Endothelial cell of umbilical vein (primary cell): Measurements from ENCODE around the gene CLPTM1L. TPM values are rescaled to one million over a fixed set of nuclear protein-coding genes. Genes with fewer than 3 reads are reported as not detected.

ENCODE experiments used
- BruUV-seq: library from RNA; stranded (reverse); fragments of 400-500 nt; replicated peaks from 2 replicates; lab custom pipeline; 2021; lab: Mats Ljungman, UMichigan
- CTCF ChIA-PET: fragments of 300-600, 350-600 bp; sonication (Branson Sonifier 250); formaldehyde crosslinking; loops from one replicate; lab custom pipeline; 2021; ENCODE audit warnings: antibody characterized with exemption, inconsistent platforms; lab: Charles Lee
- POLR2A ChIA-PET: fragments of 300-600, 350-600 bp; sonication (Branson Sonifier 250); formaldehyde crosslinking; loops from one replicate; lab custom pipeline; 2021; ENCODE audit warnings: antibody characterized with exemption, inconsistent platforms; lab: Charles Lee
- DNase-seq: peaks from one replicate; pipeline ENCODE4 v3.0.0-alpha.2; 2011; ENCODE audit warnings: low read depth, low spot score
- FAIRE-seq: peaks from 2 replicates; lab custom pipeline; 2011; peaks lifted over from hg19 to GRCh38; lab: Jason Lieb, UNC
- H2AFZ ChIP-seq: 2 replicates; pipeline ENCODE4 v1.6.0; 2012; ENCODE audit warnings: low read depth, low read length, control low read depth, inconsistent platforms
- H3K27ac ChIP-seq: 2 replicates; pipeline ENCODE4 v1.5.1; 2011; ENCODE audit warnings: low read depth, mild to moderate bottlenecking, control low read depth, low read length, moderate library complexity; ENCODE audit not compliant: insufficient read depth
- H3K27me3 ChIP-seq, 2 experiments: 2 replicates each; pipeline versions ENCODE4 v1.6.0 to v1.6.1; 2011; ENCODE audit warnings: low read length in 2 of 2, mixed read lengths in 1 of 2; ENCODE audit not compliant: control insufficient read depth in 2 of 2, insufficient read depth in 2 of 2
- H3K36me3 ChIP-seq, 2 experiments: 2 replicates in 1 of 2; 3 replicates in 1 of 2; pipeline ENCODE4 v1.5.1; 2011; ENCODE audit warnings: low read length in 2 of 2, mild to moderate bottlenecking in 1 of 2, moderate library complexity in 1 of 2; ENCODE audit not compliant: control insufficient read depth in 2 of 2, insufficient read depth in 2 of 2; ENCODE audit errors: extremely low read depth in 1 of 2
- H3K4me1 ChIP-seq: 3 replicates; pipeline ENCODE4 v1.5.1; 2011; ENCODE audit warnings: mild to moderate bottlenecking, low read length; ENCODE audit not compliant: control insufficient read depth, insufficient read depth; ENCODE audit errors: extremely low read depth
- H3K4me2 ChIP-seq: 2 replicates; pipeline ENCODE4 v1.6.1; 2011; ENCODE audit warnings: low read length, control low read depth, mixed read lengths; ENCODE audit not compliant: insufficient read depth
- H3K4me3 ChIP-seq, 3 experiments: fragments of 200-600 bp in 1 of 3; sonication (generic), shearing (Covaris generic) in 1 of 3; replicated peaks in 1 of 3; 2 replicates each; pipeline ENCODE4 v1.5.1; 2011 to 2016; ENCODE audit warnings: control low read depth in 3 of 3, low read length in 3 of 3, mild to moderate bottlenecking in 2 of 3, inconsistent platforms in 1 of 3, low read depth in 1 of 3, moderate library complexity in 1 of 3; ENCODE audit not compliant: insufficient read depth in 1 of 3
- H3K79me2 ChIP-seq: 2 replicates; pipeline ENCODE4 v1.6.0; 2012; ENCODE audit warnings: low read length, inconsistent platforms; ENCODE audit not compliant: control insufficient read depth, insufficient read depth
- H3K9ac ChIP-seq: replicated peaks from 2 replicates; pipeline ENCODE3; 2011; ENCODE audit warnings: low read length, control low read depth; ENCODE audit not compliant: insufficient read depth; ENCODE audit errors: extremely low read depth
- H3K9me1 ChIP-seq: replicated peaks from 3 replicates; pipeline ENCODE4 v1.6.0; 2011; ENCODE audit warnings: mild to moderate bottlenecking, low read length; ENCODE audit not compliant: control insufficient read depth, insufficient read depth; ENCODE audit errors: extremely low read depth
- H3K9me3 ChIP-seq: replicated peaks from 2 replicates; pipeline ENCODE4 v1.5.1; 2012; ENCODE audit warnings: low read length, inconsistent platforms; ENCODE audit not compliant: control insufficient read depth, insufficient read depth
- H4K20me1 ChIP-seq: replicated peaks from 2 replicates; pipeline ENCODE3; 2011; ENCODE audit warnings: mild to moderate bottlenecking, low read length; ENCODE audit not compliant: control insufficient read depth, insufficient read depth; ENCODE audit errors: extremely low read depth
- CTCF ChIP-seq, 2 donors: IDR thresholded peaks; 1 replicate in 1 of 2; 2 replicates in 1 of 2; pipeline ENCODE4 v1.5.1; 2011; ENCODE audit warnings: low read length in 2 of 2, mild to moderate bottlenecking in 2 of 2, moderate library complexity in 2 of 2, control low read depth in 1 of 2, inconsistent platforms in 1 of 2, low read depth in 1 of 2; ENCODE audit not compliant: insufficient read depth in 1 of 2; ENCODE audit errors: extremely low read depth in 1 of 2
- EZH2 ChIP-seq: IDR thresholded peaks from 2 replicates; pipeline ENCODE4 v1.6.1; 2012; ENCODE audit warnings: borderline replicate concordance, low read depth, mild to moderate bottlenecking, moderate library complexity, low read length, inconsistent platforms; ENCODE audit not compliant: severe bottlenecking
- MAX ChIP-seq: IDR thresholded peaks from 2 replicates; pipeline ENCODE4 v1.6.1; 2011; ENCODE audit not compliant: insufficient read depth, insufficient read length
- MYC ChIP-seq: IDR thresholded peaks from one replicate; pipeline ENCODE4 v1.6.1; 2011; ENCODE audit warnings: mild to moderate bottlenecking, low read depth, low read length
- POLR2A ChIP-seq: IDR thresholded peaks from 2 replicates; pipeline ENCODE4 v1.6.1; 2012; ENCODE audit warnings: low read depth, mild to moderate bottlenecking, control low read depth, low read length
- POLR2AphosphoS5 ChIP-seq: IDR thresholded peaks from 2 replicates; pipeline ENCODE4 v1.6.1; 2012; ENCODE audit warnings: low read depth, mild to moderate bottlenecking, control low read depth, low read length, moderate library complexity; ENCODE audit not compliant: insufficient read depth
- dilution Hi-C: fragments of 300-500 bp; cut with MboI; formaldehyde crosslinking; loops from one replicate; pipeline ENCODE4 v1.15.0; 2019; ENCODE audit warnings: low sequenced_read_pairs; ENCODE audit not compliant: extremely low pct_ligation_motif_present
- intact Hi-C: fragments of 100-400 bp; cut with micrococcal nuclease; formaldehyde crosslinking; loops from one replicate; pipeline ENCODE4 v1.10.0; 2022
- polyA plus RNA-seq, 4 experiments: library from polyadenylated mRNA; depleted of rRNA in 3 of 4; stranded (reverse) in 3 of 4; unstranded in 1 of 4; fragments of >200 nt; gene quantifications; 2 replicates each; pipeline versions ENCODE4 v1.2.1 to v1.2.3, GENCODE V29; 2011 to 2012; ENCODE audit warnings: missing spikeins in 1 of 4
- total RNA-seq: library from RNA; stranded (reverse); gene quantifications from 2 replicates; pipeline ENCODE4 v1.2.3, GENCODE V29; 2021

Gene CLPTM1L
- total and polyA plus RNA-seq, 2 donors (not counting 3 experiments of a cell fraction or from before 2014, with no cell fraction given) = 116 to 191 TPM

- Histone ChIP-seq H3K36me3 (no peaks in the 10 kb centered on the region), H4K20me1 (no peaks in the 10 kb centered on the region), H3K27ac (no peak overlapping the region), H3K4me3 (no peak overlapping the region), H3K4me2 (no peak overlapping the region), H3K4me1 (no peaks in the 10 kb centered on the region), H3K79me2 (no peaks in the 10 kb centered on the region), H3K9ac (no peak overlapping the region), H2AFZ (no peak overlapping the region), H3K27me3 (no peaks in the 10 kb centered on the region), H3K9me3 (no peaks in the 10 kb centered on the region), H3K9me1 (no peaks in the 10 kb centered on the region)
- ChIA-PET CTCF (interaction anchor here (1.3 kb wide), 1 partner anchor 267 kb away, joined by 4 read pairs; no protein-coding TSS in a partner anchor), POLR2A (no interaction called here)
- TF ChIP-seq POLR2AphosphoS5 = no peak
- TF ChIP-seq EZH2 = no peak
- TF ChIP-seq MAX = no peak
- dilution Hi-C loops (no loop called here), intact Hi-C loops (no loop called here)
- no peak for DNase-seq
- no peak for FAIRE-seq
- BruUV-seq = no TSS peak
Measured at GRCh38 chr5:1378096-1378495, 33.2 kb upstream of the CLPTM1L start.

- Histone ChIP-seq H4K20me1 (no peaks in the 10 kb centered on the region), H3K4me2 (no peak overlapping the region), H3K9me3 (no peaks in the 10 kb centered on the region), H3K4me1 (no peaks in the 10 kb centered on the region), H3K27ac (no peak overlapping the region), H3K9ac (no peak overlapping the region), H3K36me3 (no peaks in the 10 kb centered on the region), H3K27me3 (peaks cover 0 to under 1% of the 10 kb centered on the region in 2 experiments), H3K79me2 (no peaks in the 10 kb centered on the region), H3K4me3 (no peak overlapping the region), H2AFZ (no peak overlapping the region), H3K9me1 (no peaks in the 10 kb centered on the region)
- DNase-seq (no peak), FAIRE-seq (no peak)
- no TSS peak for BruUV-seq
- intact Hi-C loops (no loop called here), dilution Hi-C loops (no loop called here)
- TF ChIP-seq MYC = no peak
- TF ChIP-seq CTCF (IDR thresholded peaks at IDR 0.05; ENCODE audit: extremely low read depth in 1 of 2, insufficient read depth in 1 of 2, low read depth in 1 of 2, low read length in 2 of 2) = no peak
- TF ChIP-seq EZH2 = no peak
- TF ChIP-seq MAX = no peak
- no peak for TF ChIP-seq POLR2A
- CTCF ChIA-PET = interaction anchor here (1.3 kb wide), 1 partner anchor 268 kb away, joined by 4 read pairs; no protein-coding TSS in a partner anchor
- POLR2A ChIA-PET = no interaction called here
Measured at GRCh38 chr5:1376981-1377380, 32.1 kb upstream of the CLPTM1L start.
